CD4-positive, alpha-beta T cell treated with Interleukin-1 beta for 1 hour (primary cell): ENCODE data around the gene VWA5B1.

ENCODE experiments used
- DNase-seq, 2 donors: peaks; one replicate each; pipeline ENCODE4 v3.0.0-alpha.2; 2020 to 2022

VWA5B1 gene

GRCh38 chr1:20324704-20325406, 34.2 kb downstream of the VWA5B1 start:
- no peak for DNase-seq

GRCh38 chr1:20325407-20325843, 34.8 kb downstream of the VWA5B1 start:
- DNase-seq = no peak

- no peak for DNase-seq
These were observed 35.3 kb downstream of the VWA5B1 start for GRCh38 chr1:20325844-20326420.

GRCh38 chr1:20327467-20327866, 36.8 kb downstream of the VWA5B1 start:
- DNase-seq = no peak

- DNase-seq = no peak
These were observed 37.5 kb downstream of the VWA5B1 start for GRCh38 chr1:20328201-20328600.

- DNase-seq = no peak
These were observed 39.3 kb downstream of the VWA5B1 start for GRCh38 chr1:20329793-20330542.

GRCh38 chr1:20334103-20334502, 43.4 kb downstream of the VWA5B1 start:
- DNase-seq = no peak

- DNase-seq = no peak
These were observed 45.5 kb downstream of the VWA5B1 start for GRCh38 chr1:20336105-20336605.

- DNase-seq = no peak
These were observed 46.9 kb downstream of the VWA5B1 start for GRCh38 chr1:20337581-20337980.

GRCh38 chr1:20339811-20340457, 49.3 kb downstream of the VWA5B1 start:
- DNase-seq = no peak

GRCh38 chr1:20342294-20343148, 51.8 kb downstream of the VWA5B1 start:
- DNase-seq = no peak

- DNase-seq = peak; percentile 18 to 26
These were observed 52.7 kb downstream of the VWA5B1 start for GRCh38 chr1:20343149-20343937.

- DNase-seq = no peak
These were observed 53.2 kb downstream of the VWA5B1 start for GRCh38 chr1:20343938-20344302.

- DNase-seq = no peak
These were observed 54.1 kb downstream of the VWA5B1 start for GRCh38 chr1:20344738-20345137.

GRCh38 chr1:20345419-20345818, 54.7 kb downstream of the VWA5B1 start:
- DNase-seq = no peak

GRCh38 chr1:20346433-20346832, 55.8 kb downstream of the VWA5B1 start:
- no peak for DNase-seq

- DNase-seq = no peak
These were observed 57.0 kb downstream of the VWA5B1 start for GRCh38 chr1:20347699-20348098.

GRCh38 chr1:20348326-20348915, 57.7 kb downstream of the VWA5B1 start:
- DNase-seq = no peak

- DNase-seq = no peak
These were observed 58.9 kb downstream of the VWA5B1 start for GRCh38 chr1:20349561-20349960.

- no peak for DNase-seq
These were observed 59.3 kb downstream of the VWA5B1 start for GRCh38 chr1:20349971-20350370.

GRCh38 chr1:20350421-20350820, 59.7 kb downstream of the VWA5B1 start:
- no peak for DNase-seq
